SK-N-SH treated with all-trans-retinoic acid at 6 μM for 48 hours (cell line): ENCODE data around the gene TPSD1.

Experiments used
- ATAC-seq: fragments of 200-7000 bp; cut with Tn5 transposase; 3 replicates; pipeline ENCODE4 v1.9.1; 2020; ENCODE audit warnings: mild to moderate bottlenecking, moderate library complexity
- ARNTL ChIP-seq: fragments of 450-650 bp; formaldehyde crosslinking; IDR thresholded peaks from 2 replicates; pipeline ENCODE4 v1.5.0; 2020; ENCODE audit warnings: low read depth, mild to moderate bottlenecking, moderate library complexity, borderline replicate concordance
- BACH2 ChIP-seq: fragments of 250-450 bp; sonication (Bioruptor Pico); IDR thresholded peaks from 2 replicates; pipeline ENCODE4 v1.9.0; 2021; ENCODE audit warnings: mild to moderate bottlenecking, borderline replicate concordance
- CREB5 ChIP-seq: fragments of 250-450 bp; sonication (Bioruptor Pico); IDR thresholded peaks from 2 replicates; pipeline ENCODE4 v1.5.1; 2020; ENCODE audit warnings: low read depth, mild to moderate bottlenecking, moderate library complexity
- CSDC2 ChIP-seq: fragments of 250-450 bp; sonication (Bioruptor Pico); IDR thresholded peaks from 2 replicates; pipeline ENCODE4 v1.5.0; 2020; ENCODE audit warnings: mild to moderate bottlenecking, moderate library complexity
- CSRNP3 ChIP-seq: fragments of 250-450 bp; sonication (Bioruptor Pico); IDR thresholded peaks from 2 replicates; pipeline ENCODE4 v1.5.1; 2021; ENCODE audit warnings: mild to moderate bottlenecking, moderate library complexity
- ESRRG ChIP-seq: fragments of 250-450 bp; sonication (Bioruptor Pico); IDR thresholded peaks from 2 replicates; pipeline ENCODE4 v1.6.1; 2021; ENCODE audit warnings: mild to moderate bottlenecking
- GLIS3 ChIP-seq: fragments of 250-450 bp; sonication (Bioruptor Pico); IDR thresholded peaks from 2 replicates; pipeline ENCODE4 v1.5.0; 2020; ENCODE audit warnings: mild to moderate bottlenecking, moderate library complexity
- OSR1 ChIP-seq: fragments of 250-450 bp; sonication (Bioruptor Pico); IDR thresholded peaks from 2 replicates; pipeline ENCODE4 v1.8.0; 2022; ENCODE audit warnings: moderate library complexity, mild to moderate bottlenecking, inconsistent platforms
- POU6F1 ChIP-seq: fragments of 250-450 bp; sonication (Bioruptor Pico); IDR thresholded peaks from 2 replicates; pipeline ENCODE4 v1.8.0; 2021; ENCODE audit warnings: low read depth, mild to moderate bottlenecking, moderate library complexity, borderline replicate concordance
- PPARA ChIP-seq: fragments of 250-450 bp; sonication (Bioruptor Pico); IDR thresholded peaks from 2 replicates; pipeline ENCODE4 v1.5.0; 2020; ENCODE audit warnings: mild to moderate bottlenecking, borderline replicate concordance
- SNAI2 ChIP-seq: fragments of 250-450 bp; sonication (Bioruptor Pico); IDR thresholded peaks from 2 replicates; pipeline ENCODE4 v1.5.0; 2020; ENCODE audit warnings: mild to moderate bottlenecking, moderate library complexity
- TOX ChIP-seq: fragments of 250-450 bp; sonication (Bioruptor Pico); IDR thresholded peaks from 2 replicates; pipeline ENCODE4 v1.8.0; 2021; ENCODE audit warnings: mild to moderate bottlenecking, moderate library complexity, borderline replicate concordance
- ZC3H10 ChIP-seq: fragments of 250-450 bp; sonication (Bioruptor Pico); IDR thresholded peaks from 2 replicates; pipeline ENCODE4 v1.5.1; 2021; ENCODE audit warnings: mild to moderate bottlenecking, moderate library complexity
- ZFP3 ChIP-seq: fragments of 250-450 bp; sonication (Bioruptor Pico); IDR thresholded peaks from 2 replicates; pipeline ENCODE4 v1.5.0; 2020; ENCODE audit warnings: mild to moderate bottlenecking, moderate library complexity
- ZFP30 ChIP-seq: fragments of 450-650 bp; formaldehyde crosslinking; IDR thresholded peaks from 2 replicates; pipeline ENCODE4 v1.5.0; 2022; ENCODE audit warnings: mild to moderate bottlenecking, moderate library complexity
- ZNF565 ChIP-seq: fragments of 450-650 bp; formaldehyde crosslinking; conservative IDR thresholded peaks from 2 replicates; pipeline ENCODE4 v1.5.0; 2020; ENCODE audit warnings: low read depth, mild to moderate bottlenecking, moderate library complexity
- ZNF70 ChIP-seq: fragments of 450-650 bp; formaldehyde crosslinking; IDR thresholded peaks from 2 replicates; pipeline ENCODE4 v1.5.0; 2020; ENCODE audit warnings: mild to moderate bottlenecking, moderate library complexity
- ZNF8 ChIP-seq: fragments of 450-650 bp; formaldehyde crosslinking; IDR thresholded peaks from 2 replicates; pipeline ENCODE4 v1.5.0; 2020; ENCODE audit warnings: mild to moderate bottlenecking, moderate library complexity
- TF ChIP-seq, protein P1 (sequence below): fragments of 250-450 bp; sonication (Bioruptor Pico); IDR thresholded peaks from 2 replicates; pipeline ENCODE4 v1.5.0; 2020; ENCODE audit warnings: mild to moderate bottlenecking, moderate library complexity
- TF ChIP-seq, protein P2 (sequence below): fragments of 250-450 bp; sonication (Bioruptor Pico); IDR thresholded peaks from 2 replicates; pipeline ENCODE4 v1.8.0; 2020; ENCODE audit warnings: mild to moderate bottlenecking, moderate library complexity, borderline replicate concordance

The TPSD1 gene

GRCh38 chr16:1273816-1274215 lies 17.9 kb downstream of the TPSD1 start:
- no peak for ATAC-seq
- TF ChIP-seq ZNF8 (CRISPR knock-in tag) (no peak), ZNF70 (CRISPR knock-in tag) (no peak), GLIS3 (no peak), CSRNP3 (CRISPR knock-in tag) (no peak), CREB5 (no peak), TOX (no peak), BACH2 (no peak), ZFP30 (no peak), CSDC2 (CRISPR knock-in tag) (no peak), ZC3H10 (CRISPR knock-in tag) (no peak), ZFP3 (CRISPR knock-in tag) (no peak)
- TF ChIP-seq, protein P1, sequence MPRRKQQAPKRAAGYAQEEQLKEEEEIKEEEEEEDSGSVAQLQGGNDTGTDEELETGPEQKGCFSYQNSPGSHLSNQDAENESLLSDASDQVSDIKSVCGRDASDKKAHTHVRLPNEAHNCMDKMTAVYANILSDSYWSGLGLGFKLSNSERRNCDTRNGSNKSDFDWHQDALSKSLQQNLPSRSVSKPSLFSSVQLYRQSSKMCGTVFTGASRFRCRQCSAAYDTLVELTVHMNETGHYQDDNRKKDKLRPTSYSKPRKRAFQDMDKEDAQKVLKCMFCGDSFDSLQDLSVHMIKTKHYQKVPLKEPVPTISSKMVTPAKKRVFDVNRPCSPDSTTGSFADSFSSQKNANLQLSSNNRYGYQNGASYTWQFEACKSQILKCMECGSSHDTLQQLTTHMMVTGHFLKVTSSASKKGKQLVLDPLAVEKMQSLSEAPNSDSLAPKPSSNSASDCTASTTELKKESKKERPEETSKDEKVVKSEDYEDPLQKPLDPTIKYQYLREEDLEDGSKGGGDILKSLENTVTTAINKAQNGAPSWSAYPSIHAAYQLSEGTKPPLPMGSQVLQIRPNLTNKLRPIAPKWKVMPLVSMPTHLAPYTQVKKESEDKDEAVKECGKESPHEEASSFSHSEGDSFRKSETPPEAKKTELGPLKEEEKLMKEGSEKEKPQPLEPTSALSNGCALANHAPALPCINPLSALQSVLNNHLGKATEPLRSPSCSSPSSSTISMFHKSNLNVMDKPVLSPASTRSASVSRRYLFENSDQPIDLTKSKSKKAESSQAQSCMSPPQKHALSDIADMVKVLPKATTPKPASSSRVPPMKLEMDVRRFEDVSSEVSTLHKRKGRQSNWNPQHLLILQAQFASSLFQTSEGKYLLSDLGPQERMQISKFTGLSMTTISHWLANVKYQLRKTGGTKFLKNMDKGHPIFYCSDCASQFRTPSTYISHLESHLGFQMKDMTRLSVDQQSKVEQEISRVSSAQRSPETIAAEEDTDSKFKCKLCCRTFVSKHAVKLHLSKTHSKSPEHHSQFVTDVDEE (CRISPR knock-in tag) = no peak

DNA sequence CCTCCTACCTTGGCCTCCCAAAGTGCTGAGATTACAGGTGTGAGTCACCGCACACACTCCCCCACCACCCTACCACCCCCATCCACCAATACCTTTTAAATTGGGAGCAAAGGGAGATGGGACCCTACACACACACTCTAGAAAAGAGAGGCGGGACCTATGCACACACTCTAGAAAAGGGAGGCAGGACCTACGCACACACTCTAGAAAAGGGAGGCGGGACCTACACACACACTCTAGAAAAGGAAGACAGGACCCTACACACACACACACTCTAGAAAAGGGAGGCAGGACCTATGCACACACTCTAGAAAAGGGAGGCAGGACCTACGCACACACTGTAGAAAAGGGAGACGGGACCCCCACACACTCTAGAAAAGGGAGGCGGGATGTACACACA lies 18.9 kb downstream of the TPSD1 start:
- no peak for ATAC-seq
- no peak for TF ChIP-seq SNAI2 (CRISPR knock-in tag)

GRCh38 chr16:1275791-1276579 lies 20.1 kb downstream of the TPSD1 start:
- no peak for ATAC-seq
- TF ChIP-seq CREB5 = no peak
- TF ChIP-seq ZNF70 (CRISPR knock-in tag) = no peak
- no peak for TF ChIP-seq ESRRG (CRISPR knock-in tag)
- no peak for TF ChIP-seq CSRNP3 (CRISPR knock-in tag)
- no peak for TF ChIP-seq SNAI2 (CRISPR knock-in tag)
- no peak for TF ChIP-seq OSR1 (CRISPR knock-in tag)
- TF ChIP-seq PPARA (CRISPR knock-in tag) = no peak
- no peak for TF ChIP-seq CSDC2 (CRISPR knock-in tag)
- no peak for TF ChIP-seq TOX
- no peak for TF ChIP-seq ZNF565 (CRISPR knock-in tag)
- TF ChIP-seq ZNF8 (CRISPR knock-in tag) = no peak
- TF ChIP-seq POU6F1 = no peak
- TF ChIP-seq ZFP30 = no peak
- TF ChIP-seq, protein P1 (CRISPR knock-in tag) = no peak
- TF ChIP-seq ARNTL (CRISPR knock-in tag) = no peak
- TF ChIP-seq BACH2 = no peak
- TF ChIP-seq ZFP3 (CRISPR knock-in tag) = no peak
- TF ChIP-seq, protein P2, sequence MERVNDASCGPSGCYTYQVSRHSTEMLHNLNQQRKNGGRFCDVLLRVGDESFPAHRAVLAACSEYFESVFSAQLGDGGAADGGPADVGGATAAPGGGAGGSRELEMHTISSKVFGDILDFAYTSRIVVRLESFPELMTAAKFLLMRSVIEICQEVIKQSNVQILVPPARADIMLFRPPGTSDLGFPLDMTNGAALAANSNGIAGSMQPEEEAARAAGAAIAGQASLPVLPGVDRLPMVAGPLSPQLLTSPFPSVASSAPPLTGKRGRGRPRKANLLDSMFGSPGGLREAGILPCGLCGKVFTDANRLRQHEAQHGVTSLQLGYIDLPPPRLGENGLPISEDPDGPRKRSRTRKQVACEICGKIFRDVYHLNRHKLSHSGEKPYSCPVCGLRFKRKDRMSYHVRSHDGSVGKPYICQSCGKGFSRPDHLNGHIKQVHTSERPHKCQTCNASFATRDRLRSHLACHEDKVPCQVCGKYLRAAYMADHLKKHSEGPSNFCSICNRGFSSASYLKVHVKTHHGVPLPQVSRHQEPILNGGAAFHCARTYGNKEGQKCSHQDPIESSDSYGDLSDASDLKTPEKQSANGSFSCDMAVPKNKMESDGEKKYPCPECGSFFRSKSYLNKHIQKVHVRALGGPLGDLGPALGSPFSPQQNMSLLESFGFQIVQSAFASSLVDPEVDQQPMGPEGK (CRISPR knock-in tag) = no peak
